Erythroblast (primary cell): ENCODE results near the gene GALR1.
"Not testable (repeated sequence)": the region's sequence is repeated elsewhere in the genome, so short reads cannot be mapped to it uniquely, and the experiment has no call there.

ENCODE experiments used
- GATA1 ChIP-seq: IDR thresholded peaks from 2 replicates; pipeline ENCODE4 v1.6.1; 2011; ENCODE audit warnings: low read depth, mild to moderate bottlenecking, control low read depth, low read length, moderate library complexity
- POLR2A ChIP-seq: IDR thresholded peaks from 2 replicates; pipeline ENCODE4 v1.6.1; 2011; ENCODE audit warnings: mild to moderate bottlenecking, low read length

DNA sequence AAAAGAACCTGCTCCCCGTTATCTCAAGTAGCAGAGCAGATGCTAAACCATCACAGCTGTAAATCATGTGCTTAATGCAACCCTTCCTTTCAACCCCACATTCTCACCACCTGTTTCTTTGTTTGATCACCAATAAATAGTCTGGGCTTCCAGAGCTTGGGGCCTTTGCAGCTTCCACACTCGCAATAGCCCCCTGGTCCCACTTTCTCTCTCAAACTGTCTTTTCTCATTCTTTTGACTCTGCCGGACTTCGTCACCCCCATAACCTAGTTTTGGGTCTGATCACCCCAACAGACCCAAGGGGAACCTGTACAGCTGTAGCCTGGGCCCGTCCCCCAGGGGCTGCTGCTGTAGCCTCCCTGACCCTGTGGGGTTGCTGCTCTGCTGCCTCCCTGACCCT lies 10.4 kb upstream of the GALR1 start:
- TF ChIP-seq POLR2A, GATA1: not testable (repeated sequence)
